Activated T-cell treated with anti-CD3 and anti-CD28 coated beads for 24 hours (primary cell): Measurements from ENCODE around the gene AGXT.

Experiments used
- DNase-seq: peaks from one replicate; pipeline ENCODE4 v3.0.0-alpha.2; 2020; ENCODE audit warnings: low read depth

AGXT gene

GRCh38 chr2:240899468-240899865, 30.8 kb downstream of the AGXT start:
- DNase-seq: no peak

GRCh38 chr2:240900141-240900860, 31.7 kb downstream of the AGXT start:
- DNase-seq: no peak

- no peak for DNase-seq
Observed at GRCh38 chr2:240901986-240902614, 33.5 kb downstream of the AGXT start.

- DNase-seq: no peak
Observed at GRCh38 chr2:240902615-240903041, 34.0 kb downstream of the AGXT start.

- no peak for DNase-seq
Observed at GRCh38 chr2:240903191-240904060, 34.8 kb downstream of the AGXT start.

- no peak for DNase-seq
Observed at GRCh38 chr2:240904216-240905175, 35.9 kb downstream of the AGXT start.

GRCh38 chr2:240905176-240905781, 36.7 kb downstream of the AGXT start:
- no peak for DNase-seq

GRCh38 chr2:240906141-240906910, 37.7 kb downstream of the AGXT start, which contains the start of gene CROCC2:
TSS of gene CROCC2 (plus strand) at chr2:240906336. CDS start at chr2:240906514, 178 bp downstream.
- no peak for DNase-seq

- DNase-seq: no peak
Observed at GRCh38 chr2:240906911-240907590, 38.4 kb downstream of the AGXT start.

- no peak for DNase-seq
Observed at GRCh38 chr2:240909216-240909974, 40.8 kb downstream of the AGXT start.

GRCh38 chr2:240911641-240912265, 43.1 kb downstream of the AGXT start:
- DNase-seq: no peak

GRCh38 chr2:240912878-240913809, 44.5 kb downstream of the AGXT start:
- no peak for DNase-seq

GRCh38 chr2:240913810-240914644, 45.4 kb downstream of the AGXT start:
- peak; percentile 37 for DNase-seq

- no peak for DNase-seq
Observed at GRCh38 chr2:240914645-240915525, 46.3 kb downstream of the AGXT start.
